ENCODE results near the gene SPAG16. TPM values are rescaled to one million over a fixed set of nuclear protein-coding genes. Genes with fewer than 3 reads are reported as not detected.

The SPAG16 gene
- polyA plus RNA-seq, 3 donors from 2014 or later = 9.7 to 18.6 (median 11.5) TPM

GRCh38 chr2:213285404-213285803 is 1.1 kb downstream of the SPAG16 start:
- no peak for DNase-seq
- Mint-ChIP-seq H3K27me3 (ENCODE audit: low read depth in 3 of 3) (peaks cover 0 to 6% (median 1%) of the 10 kb centered on the region in 3 donors), H3K9me3 (no peaks in the 10 kb centered on the region), H3K4me3 (peak overlapping the region; percentile 11 to 94 (median 91)), H3K4me1 (peaks cover 15 to 35% of the 10 kb centered on the region in 2 donors), H3K27ac (peak overlapping the region in 4 of 6 donors; percentile 27 to 84 (median 56)), H3K36me3 (peaks cover 0 to 5% (median 0%) of the 10 kb centered on the region in 3 donors)

- peaks cover 15 to 35% of the 10 kb centered on the region in 2 donors for H3K4me1 Mint-ChIP-seq
- H3K9me3 Mint-ChIP-seq = no peaks in the 10 kb centered on the region
- peak overlapping the region in 1 of 5 donors; percentile 51 for H3K4me3 Mint-ChIP-seq
- DNase-seq = no peak
- peak overlapping the region in 4 of 6 donors; percentile 11 to 84 (median 37) for H3K27ac Mint-ChIP-seq
- H3K36me3 Mint-ChIP-seq = peaks cover 0 to 8% (median 0%) of the 10 kb centered on the region in 3 donors
- peaks cover 0 to 6% (median 1%) of the 10 kb centered on the region in 3 donors for H3K27me3 Mint-ChIP-seq (ENCODE audit: low read depth in 3 of 3)
These were observed 1.9 kb downstream of the SPAG16 start for GRCh38 chr2:213286161-213286560.

- Mint-ChIP-seq H3K4me3 (no peak overlapping the region), H3K27ac (no peak overlapping the region), H3K36me3 (peaks cover 0 to 14% (median 0%) of the 10 kb centered on the region in 3 donors), H3K27me3 (ENCODE audit: low read depth in 3 of 3) (peaks cover 0 to 1% (median under 1%) of the 10 kb centered on the region in 3 donors), H3K9me3 (no peaks in the 10 kb centered on the region), H3K4me1 (peaks cover 5 to 22% of the 10 kb centered on the region in 2 donors)
- DNase-seq = no peak
These were observed 4.8 kb downstream of the SPAG16 start for GRCh38 chr2:213288913-213289700.

- no peak for DNase-seq
- Mint-ChIP-seq H3K27me3 (ENCODE audit: low read depth in 3 of 3) (peaks cover 0 to 1% (median 0%) of the 10 kb centered on the region in 3 donors), H3K4me3 (no peak overlapping the region), H3K36me3 (peaks cover 0 to 14% (median 0%) of the 10 kb centered on the region in 3 donors), H3K27ac (no peak overlapping the region), H3K9me3 (no peaks in the 10 kb centered on the region), H3K4me1 (peaks cover 2 to 9% of the 10 kb centered on the region in 2 donors)
These were observed 6.2 kb downstream of the SPAG16 start for GRCh38 chr2:213290501-213290900.

- no peak for DNase-seq
- Mint-ChIP-seq H3K36me3 (peaks cover 14 to 33% (median 15%) of the 10 kb centered on the region in 3 donors), H3K4me1 (no peaks in the 10 kb centered on the region), H3K27ac (no peak overlapping the region), H3K27me3 (ENCODE audit: low read depth in 3 of 3) (no peaks in the 10 kb centered on the region), H3K9me3 (no peaks in the 10 kb centered on the region), H3K4me3 (no peak overlapping the region)
These were observed 12.0 kb downstream of the SPAG16 start for GRCh38 chr2:213296270-213296669.

- Mint-ChIP-seq H3K27me3 (ENCODE audit: low read depth in 3 of 3) (no peaks in the 10 kb centered on the region), H3K27ac (no peak overlapping the region), H3K36me3 (peaks cover 51 to 61% (median 58%) of the 10 kb centered on the region in 3 donors), H3K9me3 (peaks cover 15 to 27% (median 18%) of the 10 kb centered on the region in 6 donors), H3K4me1 (no peaks in the 10 kb centered on the region), H3K4me3 (no peak overlapping the region)
- no peak for DNase-seq
These were observed 22.2 kb downstream of the SPAG16 start for GRCh38 chr2:213306316-213306942.

GRCh38 chr2:213315168-213315876 is 31.1 kb downstream of the SPAG16 start:
- DNase-seq = no peak
- H3K27ac Mint-ChIP-seq = no peak overlapping the region
- H3K36me3 Mint-ChIP-seq = peaks cover 9 to 36% (median 33%) of the 10 kb centered on the region in 3 donors
- H3K9me3 Mint-ChIP-seq = no peaks in the 10 kb centered on the region
- no peaks in the 10 kb centered on the region for H3K27me3 Mint-ChIP-seq (ENCODE audit: low read depth in 3 of 3)
- H3K4me3 Mint-ChIP-seq = no peak overlapping the region
- H3K4me1 Mint-ChIP-seq = no peaks in the 10 kb centered on the region

- Mint-ChIP-seq H3K36me3 (peaks cover 12 to 40% (median 33%) of the 10 kb centered on the region in 3 donors), H3K27me3 (ENCODE audit: low read depth in 3 of 3) (no peaks in the 10 kb centered on the region), H3K9me3 (no peaks in the 10 kb centered on the region), H3K27ac (no peak overlapping the region), H3K4me3 (no peak overlapping the region), H3K4me1 (no peaks in the 10 kb centered on the region)
- DNase-seq = no peak
These were observed 31.9 kb downstream of the SPAG16 start for GRCh38 chr2:213316001-213316735.

- H3K36me3 Mint-ChIP-seq = peaks cover 18 to 42% (median 30%) of the 10 kb centered on the region in 3 donors
These were observed 33.7 kb downstream of the SPAG16 start for GRCh38 chr2:213317929-213318328.

GRCh38 chr2:213320604-213321003 is 36.3 kb downstream of the SPAG16 start:
- Mint-ChIP-seq H3K4me3 (no peak overlapping the region), H3K9me3 (peaks cover 0 to 2% (median 0%) of the 10 kb centered on the region in 6 donors), H3K36me3 (peaks cover 31 to 58% (median 42%) of the 10 kb centered on the region in 3 donors), H3K4me1 (no peaks in the 10 kb centered on the region), H3K27me3 (ENCODE audit: low read depth in 3 of 3) (no peaks in the 10 kb centered on the region), H3K27ac (no peak overlapping the region)
- no peak for DNase-seq

More at GRCh38 chr2:213317929-213318328, 33.7 kb downstream of the SPAG16 start:
- H3K27ac Mint-ChIP-seq = no peak overlapping the region
- H3K27me3 Mint-ChIP-seq (ENCODE audit: low read depth in 3 of 3) = no peaks in the 10 kb centered on the region
- H3K4me3 Mint-ChIP-seq = no peak overlapping the region
- no peak for DNase-seq
- H3K9me3 Mint-ChIP-seq = no peaks in the 10 kb centered on the region
- H3K4me1 Mint-ChIP-seq = no peaks in the 10 kb centered on the region

GRCh38 chr2:213336253-213336770 is 52.0 kb downstream of the SPAG16 start:
- Mint-ChIP-seq H3K27ac (no peak overlapping the region), H3K27me3 (ENCODE audit: low read depth in 3 of 3) (peaks cover 2 to 4% (median 3%) of the 10 kb centered on the region in 3 donors), H3K4me1 (no peaks in the 10 kb centered on the region), H3K4me3 (no peak overlapping the region), H3K36me3 (peaks cover 4 to 8% (median 7%) of the 10 kb centered on the region in 3 donors), H3K9me3 (peaks cover 27 to 64% (median 52%) of the 10 kb centered on the region in 6 donors)
- no peak for DNase-seq

GRCh38 chr2:213353419-213353818 is 69.2 kb downstream of the SPAG16 start:
- Mint-ChIP-seq H3K4me1 (no peaks in the 10 kb centered on the region), H3K36me3 (peaks cover 0 to 4% (median 0%) of the 10 kb centered on the region in 3 donors), H3K9me3 (peaks cover 4 to 30% (median 12%) of the 10 kb centered on the region in 6 donors), H3K27ac (no peak overlapping the region), H3K4me3 (no peak overlapping the region), H3K27me3 (ENCODE audit: low read depth in 3 of 3) (peaks cover 0 to 4% (median 0%) of the 10 kb centered on the region in 3 donors)
- DNase-seq = no peak

- H3K36me3 Mint-ChIP-seq = no peaks in the 10 kb centered on the region
- DNase-seq = no peak
- H3K4me3 Mint-ChIP-seq = no peak overlapping the region
- H3K4me1 Mint-ChIP-seq = no peaks in the 10 kb centered on the region
- H3K9me3 Mint-ChIP-seq = peaks cover 0 to 3% (median 0%) of the 10 kb centered on the region in 6 donors
- H3K27ac Mint-ChIP-seq = no peak overlapping the region
- no peaks in the 10 kb centered on the region for H3K27me3 Mint-ChIP-seq (ENCODE audit: low read depth in 3 of 3)
These were observed 92.4 kb downstream of the SPAG16 start for GRCh38 chr2:213376644-213377043.

Measured in immature natural killer cell (primary cell).